HepG2 (cell line): ENCODE results near the gene RNF149. TPM values are rescaled to one million over a fixed set of nuclear protein-coding genes. Genes with fewer than 3 reads are reported as not detected.

Experiments
- EED ChIP-seq: sonication (generic); formaldehyde crosslinking; IDR thresholded peaks from 2 replicates; pipeline ENCODE4 v1.5.0; 2020; ENCODE audit warnings: mild to moderate bottlenecking, missing genetic modification reagents
- ESRRA ChIP-seq: sonication (generic); formaldehyde crosslinking; IDR thresholded peaks from 2 replicates; pipeline ENCODE4 v1.5.1; 2020; ENCODE audit warnings: mild to moderate bottlenecking, low read depth, missing genetic modification reagents
- FOXA1 ChIP-seq, 2 experiments: fragments of 450-650 bp in 1 of 2; sonication (generic) in 1 of 2; formaldehyde crosslinking in 1 of 2; IDR thresholded peaks; 2 replicates each; pipeline versions ENCODE4 v1.4.0 to v1.6.1; 2016 to 2020; ENCODE audit warnings: missing genetic modification reagents in 1 of 2
- JUNB ChIP-seq: sonication (generic); formaldehyde crosslinking; IDR thresholded peaks from 2 replicates; pipeline ENCODE4 v1.8.0; 2022; ENCODE audit warnings: missing genetic modification reagents, mild to moderate bottlenecking, borderline replicate concordance
- KDM6A ChIP-seq: IDR thresholded peaks from 2 replicates; pipeline ENCODE4 v1.6.1; 2016; ENCODE audit warnings: low read depth
- MXI1 ChIP-seq: IDR thresholded peaks from 3 replicates; pipeline ENCODE4 v1.6.1; 2012; ENCODE audit warnings: low read depth, low read length, inconsistent platforms, borderline replicate concordance
- NBN ChIP-seq: fragments of 450-650 bp; conservative IDR thresholded peaks from 2 replicates; pipeline ENCODE4 v1.6.1; 2017
- NFE2L2 ChIP-seq: fragments of 150-350 bp; IDR thresholded peaks from 2 replicates; pipeline ENCODE4 v1.6.1; 2014; ENCODE audit warnings: low read length
- PRPF4 ChIP-seq: fragments of 200-400 bp; formaldehyde crosslinking; IDR thresholded peaks from 2 replicates; pipeline ENCODE4 v1.6.1; 2016; ENCODE audit warnings: low read length, low read depth; ENCODE audit not compliant: poor library complexity, severe bottlenecking
- RELA ChIP-seq: sonication (generic); formaldehyde crosslinking; IDR thresholded peaks from 2 replicates; pipeline ENCODE4 v1.4.0; 2020; ENCODE audit warnings: missing genetic modification reagents
- SMYD3 ChIP-seq: sonication (generic); formaldehyde crosslinking; IDR thresholded peaks from 2 replicates; pipeline ENCODE4 v1.8.1; 2023; ENCODE audit warnings: mild to moderate bottlenecking, missing genetic modification reagents
- YEATS2 ChIP-seq: sonication (generic); formaldehyde crosslinking; IDR thresholded peaks from 2 replicates; pipeline ENCODE4 v1.4.0; 2020; ENCODE audit warnings: missing genetic modification reagents, borderline replicate concordance
- ZFP36L1 ChIP-seq: sonication (generic); formaldehyde crosslinking; IDR thresholded peaks from 2 replicates; pipeline ENCODE4 v1.8.0; 2022; ENCODE audit warnings: mild to moderate bottlenecking, missing genetic modification reagents, moderate library complexity
- ZNF10 ChIP-seq: sonication (generic); formaldehyde crosslinking; IDR thresholded peaks from 2 replicates; pipeline ENCODE4 v1.4.0; 2020; ENCODE audit warnings: mild to moderate bottlenecking, low read depth, missing genetic modification reagents, borderline replicate concordance
- ZNF12 ChIP-seq: sonication (generic); formaldehyde crosslinking; IDR thresholded peaks from 2 replicates; pipeline ENCODE4 v1.5.0; 2020; ENCODE audit warnings: missing genetic modification reagents
- ZNF354B ChIP-seq: sonication (generic); formaldehyde crosslinking; IDR thresholded peaks from 2 replicates; pipeline ENCODE4 v1.8.0; 2022; ENCODE audit warnings: mild to moderate bottlenecking, missing genetic modification reagents
- ZNF496 ChIP-seq: sonication (generic); formaldehyde crosslinking; IDR thresholded peaks from 2 replicates; pipeline ENCODE4 v1.8.1; 2023; ENCODE audit warnings: mild to moderate bottlenecking, moderate library complexity, missing genetic modification reagents; ENCODE audit not compliant: insufficient replicate concordance
- ZNF616 ChIP-seq: sonication (generic); formaldehyde crosslinking; IDR thresholded peaks from 2 replicates; pipeline ENCODE4 v1.5.0; 2020; ENCODE audit warnings: low read depth, mild to moderate bottlenecking, missing genetic modification reagents
- ZNF75D ChIP-seq: sonication (generic); formaldehyde crosslinking; IDR thresholded peaks from 2 replicates; pipeline ENCODE4 v1.8.1; 2023; ENCODE audit warnings: missing genetic modification reagents, mild to moderate bottlenecking, borderline replicate concordance
- polyA plus RNA-seq, 8 experiments: library from polyadenylated mRNA; depleted of rRNA in 3 of 8; stranded (reverse) in 7 of 8; unstranded in 1 of 8; fragments of >200 nt; fragmentation: Illumina TruSeq in 4 of 8; extraction: Trizol in 4 of 8; gene quantifications; 2 replicates each; pipeline versions ENCODE4 v1.2.1 to v1.2.3, GENCODE V29; 2011 to 2016; ENCODE audit warnings: low read depth in 4 of 8, missing spikeins in 1 of 8, mixed read lengths in 1 of 8; ENCODE audit not compliant: insufficient read depth in 1 of 8
- total RNA-seq, 5 experiments: library from RNA; depleted of rRNA; stranded (reverse); fragments of >200 nt; fragmentation: Illumina TruSeq; extraction: Trizol; gene quantifications; 2 replicates each; pipeline ENCODE4 v1.2.3, GENCODE V29; 2016; ENCODE audit warnings: low read depth in 1 of 5
- TF ChIP-seq, protein P1 (sequence below): IDR thresholded peaks from 2 replicates; pipeline ENCODE4 v1.6.1; 2016; ENCODE audit warnings: missing compliant biosample characterization, missing genetic modification reagents, borderline replicate concordance
- TF ChIP-seq, protein P2 (sequence below): sonication (generic); formaldehyde crosslinking; IDR thresholded peaks from 2 replicates; pipeline ENCODE4 v1.4.0; 2020; ENCODE audit warnings: missing genetic modification reagents
- TF ChIP-seq, protein P3 (sequence below): sonication (generic); formaldehyde crosslinking; IDR thresholded peaks from 2 replicates; pipeline ENCODE4 v1.8.1; 2023; ENCODE audit warnings: mild to moderate bottlenecking, missing genetic modification reagents
- TF ChIP-seq, protein P4 (sequence below): sonication (generic); formaldehyde crosslinking; IDR thresholded peaks from 2 replicates; pipeline ENCODE4 v1.9.0; 2021; ENCODE audit warnings: missing genetic modification reagents, mild to moderate bottlenecking, borderline replicate concordance

Gene RNF149
- total and polyA plus RNA-seq, 2 of the 13 experiments (the other 11 are each of a cell fraction or from before 2014, with no cell fraction given), result 87.6 to 109 TPM

DNA sequence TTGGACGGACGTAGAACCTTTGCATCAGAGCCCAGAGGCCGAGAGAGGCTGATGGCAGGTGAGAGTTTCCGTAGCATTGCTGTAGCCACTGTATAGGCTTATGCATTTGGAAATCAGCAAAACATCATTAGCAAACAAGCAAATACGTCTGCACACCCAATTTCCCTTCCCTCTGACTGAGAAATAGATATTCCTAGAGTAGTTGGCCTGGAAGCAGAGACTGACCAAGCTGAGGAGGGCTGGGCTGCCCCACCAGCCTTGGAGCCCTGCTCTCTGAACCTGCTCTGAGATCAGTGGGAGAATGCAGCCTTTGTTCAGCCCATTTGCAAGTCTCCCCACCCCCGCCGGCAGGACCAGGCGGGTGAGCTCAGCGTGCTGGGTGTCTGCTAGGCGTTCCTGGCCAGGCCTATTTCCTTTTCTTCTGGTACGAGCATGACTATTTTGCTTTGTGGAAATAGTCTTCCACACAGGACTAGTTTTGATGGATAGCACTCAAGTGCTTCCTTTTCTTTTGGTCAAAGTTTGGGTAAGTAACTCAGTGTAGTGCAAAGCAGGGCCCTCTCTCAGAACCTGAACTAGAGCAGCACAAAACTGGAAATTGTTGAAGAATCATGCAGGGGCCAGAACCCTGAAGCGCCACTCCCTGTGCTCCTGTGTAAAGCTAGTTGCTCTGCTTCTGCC is 21.9 kb upstream of the RNF149 start (continued):
- no peak for TF ChIP-seq RELA (CRISPR knock-in tag)
- TF ChIP-seq ZNF354B, result no peak
- TF ChIP-seq ZNF10 (CRISPR knock-in tag), result no peak
- no peak for TF ChIP-seq ZNF616 (CRISPR knock-in tag)
- no peak for TF ChIP-seq ZNF75D (CRISPR knock-in tag)
- no peak; the same call in 1 of the 2 replicates for TF ChIP-seq ZNF12 (CRISPR knock-in tag)
- TF ChIP-seq, protein P1, sequence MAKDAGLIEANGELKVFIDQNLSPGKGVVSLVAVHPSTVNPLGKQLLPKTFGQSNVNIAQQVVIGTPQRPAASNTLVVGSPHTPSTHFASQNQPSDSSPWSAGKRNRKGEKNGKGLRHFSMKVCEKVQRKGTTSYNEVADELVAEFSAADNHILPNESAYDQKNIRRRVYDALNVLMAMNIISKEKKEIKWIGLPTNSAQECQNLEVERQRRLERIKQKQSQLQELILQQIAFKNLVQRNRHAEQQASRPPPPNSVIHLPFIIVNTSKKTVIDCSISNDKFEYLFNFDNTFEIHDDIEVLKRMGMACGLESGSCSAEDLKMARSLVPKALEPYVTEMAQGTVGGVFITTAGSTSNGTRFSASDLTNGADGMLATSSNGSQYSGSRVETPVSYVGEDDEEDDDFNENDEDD (CRISPR knock-in tag), result peak; percentile 42; the same call in 1 of the 2 replicates
- TF ChIP-seq ZFP36L1, result no peak
- TF ChIP-seq EED (CRISPR knock-in tag), result 0 out of 2 replicates have a peak, but pooled peaks have one; percentile 40
- TF ChIP-seq ZNF496 (CRISPR knock-in tag), result no peak
- TF ChIP-seq MXI1, result 0 out of 3 replicates have a peak, but pooled peaks have one; percentile 45
- TF ChIP-seq, protein P2, sequence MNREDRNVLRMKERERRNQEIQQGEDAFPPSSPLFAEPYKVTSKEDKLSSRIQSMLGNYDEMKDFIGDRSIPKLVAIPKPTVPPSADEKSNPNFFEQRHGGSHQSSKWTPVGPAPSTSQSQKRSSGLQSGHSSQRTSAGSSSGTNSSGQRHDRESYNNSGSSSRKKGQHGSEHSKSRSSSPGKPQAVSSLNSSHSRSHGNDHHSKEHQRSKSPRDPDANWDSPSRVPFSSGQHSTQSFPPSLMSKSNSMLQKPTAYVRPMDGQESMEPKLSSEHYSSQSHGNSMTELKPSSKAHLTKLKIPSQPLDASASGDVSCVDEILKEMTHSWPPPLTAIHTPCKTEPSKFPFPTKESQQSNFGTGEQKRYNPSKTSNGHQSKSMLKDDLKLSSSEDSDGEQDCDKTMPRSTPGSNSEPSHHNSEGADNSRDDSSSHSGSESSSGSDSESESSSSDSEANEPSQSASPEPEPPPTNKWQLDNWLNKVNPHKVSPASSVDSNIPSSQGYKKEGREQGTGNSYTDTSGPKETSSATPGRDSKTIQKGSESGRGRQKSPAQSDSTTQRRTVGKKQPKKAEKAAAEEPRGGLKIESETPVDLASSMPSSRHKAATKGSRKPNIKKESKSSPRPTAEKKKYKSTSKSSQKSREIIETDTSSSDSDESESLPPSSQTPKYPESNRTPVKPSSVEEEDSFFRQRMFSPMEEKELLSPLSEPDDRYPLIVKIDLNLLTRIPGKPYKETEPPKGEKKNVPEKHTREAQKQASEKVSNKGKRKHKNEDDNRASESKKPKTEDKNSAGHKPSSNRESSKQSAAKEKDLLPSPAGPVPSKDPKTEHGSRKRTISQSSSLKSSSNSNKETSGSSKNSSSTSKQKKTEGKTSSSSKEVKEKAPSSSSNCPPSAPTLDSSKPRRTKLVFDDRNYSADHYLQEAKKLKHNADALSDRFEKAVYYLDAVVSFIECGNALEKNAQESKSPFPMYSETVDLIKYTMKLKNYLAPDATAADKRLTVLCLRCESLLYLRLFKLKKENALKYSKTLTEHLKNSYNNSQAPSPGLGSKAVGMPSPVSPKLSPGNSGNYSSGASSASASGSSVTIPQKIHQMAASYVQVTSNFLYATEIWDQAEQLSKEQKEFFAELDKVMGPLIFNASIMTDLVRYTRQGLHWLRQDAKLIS, result no peak
- no peak for TF ChIP-seq FOXA1 (IDR thresholded peaks at IDR 0.05)
- TF ChIP-seq FOXA1 (CRISPR knock-in tag; IDR thresholded peaks at IDR 0.05), result no peak
- no peak for TF ChIP-seq NBN
- no peak for TF ChIP-seq PRPF4
- TF ChIP-seq JUNB (CRISPR knock-in tag), result no peak
- no peak for TF ChIP-seq NFE2L2
- TF ChIP-seq, protein P3, sequence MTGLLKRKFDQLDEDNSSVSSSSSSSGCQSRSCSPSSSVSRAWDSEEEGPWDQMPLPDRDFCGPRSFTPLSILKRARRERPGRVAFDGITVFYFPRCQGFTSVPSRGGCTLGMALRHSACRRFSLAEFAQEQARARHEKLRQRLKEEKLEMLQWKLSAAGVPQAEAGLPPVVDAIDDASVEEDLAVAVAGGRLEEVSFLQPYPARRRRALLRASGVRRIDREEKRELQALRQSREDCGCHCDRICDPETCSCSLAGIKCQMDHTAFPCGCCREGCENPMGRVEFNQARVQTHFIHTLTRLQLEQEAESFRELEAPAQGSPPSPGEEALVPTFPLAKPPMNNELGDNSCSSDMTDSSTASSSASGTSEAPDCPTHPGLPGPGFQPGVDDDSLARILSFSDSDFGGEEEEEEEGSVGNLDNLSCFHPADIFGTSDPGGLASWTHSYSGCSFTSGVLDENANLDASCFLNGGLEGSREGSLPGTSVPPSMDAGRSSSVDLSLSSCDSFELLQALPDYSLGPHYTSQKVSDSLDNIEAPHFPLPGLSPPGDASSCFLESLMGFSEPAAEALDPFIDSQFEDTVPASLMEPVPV (CRISPR knock-in tag), result no peak; the same call in 1 of the 2 replicates
- no peak for TF ChIP-seq ESRRA (CRISPR knock-in tag)
- 0 out of 2 replicates have a peak, but pooled peaks have one; percentile 44 for TF ChIP-seq SMYD3 (CRISPR knock-in tag)
- TF ChIP-seq KDM6A, result peak; percentile 13; the same call in 1 of the 2 replicates
- TF ChIP-seq, protein P4, sequence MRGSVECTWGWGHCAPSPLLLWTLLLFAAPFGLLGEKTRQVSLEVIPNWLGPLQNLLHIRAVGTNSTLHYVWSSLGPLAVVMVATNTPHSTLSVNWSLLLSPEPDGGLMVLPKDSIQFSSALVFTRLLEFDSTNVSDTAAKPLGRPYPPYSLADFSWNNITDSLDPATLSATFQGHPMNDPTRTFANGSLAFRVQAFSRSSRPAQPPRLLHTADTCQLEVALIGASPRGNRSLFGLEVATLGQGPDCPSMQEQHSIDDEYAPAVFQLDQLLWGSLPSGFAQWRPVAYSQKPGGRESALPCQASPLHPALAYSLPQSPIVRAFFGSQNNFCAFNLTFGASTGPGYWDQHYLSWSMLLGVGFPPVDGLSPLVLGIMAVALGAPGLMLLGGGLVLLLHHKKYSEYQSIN (CRISPR knock-in tag), result no peak
- peak; percentile 28; the same call in 1 of the 2 replicates for TF ChIP-seq YEATS2 (CRISPR knock-in tag)
